Hematopoietic multipotent progenitor cell (in vitro differentiated cells): Measurements from ENCODE around the gene NSUN7. TPM values are rescaled to one million over a fixed set of nuclear protein-coding genes. Genes with fewer than 3 reads are reported as not detected.
"Not testable (repeated sequence)": the region's sequence is repeated elsewhere in the genome, so short reads cannot be mapped to it uniquely, and the experiment has no call there.

ENCODE experiments used
- DNase-seq, 3 donors: peaks; one replicate each; pipeline ENCODE4 v3.0.0-alpha.2; 2011 to 2015; ENCODE audit warnings: low read depth in 2 of 3, low spot score in 2 of 3
- total RNA-seq: library from RNA; depleted of rRNA; stranded (reverse); fragments of >200 nt; gene quantifications from one replicate; pipeline ENCODE4 v1.2.3, GENCODE V29; 2012

The NSUN7 gene
- total RNA-seq, 1 donor, result 3.2 TPM

DNA sequence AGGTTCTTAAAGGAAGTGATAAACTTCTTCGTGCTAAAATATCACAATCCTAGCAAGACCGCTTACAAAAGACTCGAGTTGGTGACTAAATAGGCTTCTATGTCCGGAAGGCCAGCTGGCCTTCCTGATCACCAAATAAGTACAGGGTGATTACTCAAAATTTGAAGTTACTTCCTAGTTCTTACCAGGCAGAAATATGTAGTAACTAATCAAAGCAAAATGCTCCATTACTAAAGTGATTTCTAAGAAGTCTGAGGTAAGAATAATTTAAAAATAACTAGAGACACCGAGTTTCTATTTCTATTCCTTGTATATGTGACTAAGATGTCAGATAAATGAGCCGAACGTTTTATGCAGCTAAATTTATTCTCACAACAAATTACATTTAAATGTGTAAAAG is 62.2 kb downstream of the NSUN7 start:
- no peak for DNase-seq

DNA sequence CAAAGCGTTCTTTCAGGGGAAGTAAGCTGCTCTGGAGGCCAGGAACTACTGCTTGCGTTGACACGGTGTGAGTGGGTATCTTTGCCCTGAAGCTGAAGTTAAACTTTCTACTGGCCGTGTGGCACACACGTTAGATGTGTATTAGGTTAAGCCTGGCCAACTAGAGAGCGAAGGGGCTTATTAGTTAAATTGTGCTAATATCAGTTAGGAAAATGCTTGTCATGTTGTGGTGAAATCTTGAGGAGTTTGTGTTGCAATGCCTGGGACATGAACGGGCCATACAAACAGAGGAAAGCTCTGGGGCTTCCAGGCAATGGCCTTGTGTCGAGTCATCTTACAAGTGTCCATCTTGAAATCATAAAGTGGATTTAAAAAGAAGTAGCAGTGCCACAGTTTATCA is 62.6 kb downstream of the NSUN7 start:
- DNase-seq, result no peak

- no peak for DNase-seq
Observed at GRCh38 chr4:40812856-40813255, 63.1 kb downstream of the NSUN7 start.

GRCh38 chr4:40817157-40817556 is 67.4 kb downstream of the NSUN7 start:
- not testable (repeated sequence) for DNase-seq

DNA sequence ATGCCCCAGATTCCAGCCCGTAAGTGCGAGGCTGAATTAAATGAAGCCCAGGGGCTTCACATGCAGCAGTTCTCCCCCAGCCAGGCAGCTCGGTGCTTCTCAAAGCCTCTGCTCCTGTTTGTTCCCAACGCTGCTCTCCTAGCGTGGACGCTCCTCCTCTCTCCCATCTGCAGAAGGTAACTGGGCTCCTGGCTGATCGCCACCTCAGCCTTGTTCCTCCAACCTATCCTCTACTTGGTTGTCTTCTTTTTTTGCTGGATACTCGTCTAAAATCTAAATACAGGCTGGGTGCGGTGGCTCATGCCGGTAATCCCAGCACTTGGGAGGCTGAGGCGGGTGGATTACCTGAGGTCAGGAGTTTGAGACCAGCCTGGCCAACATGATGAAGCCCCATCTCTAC is 70.3 kb downstream of the NSUN7 start:
- no peak for DNase-seq

GRCh38 chr4:40822420-40823166 is 72.8 kb downstream of the NSUN7 start:
- DNase-seq, result no peak

DNA sequence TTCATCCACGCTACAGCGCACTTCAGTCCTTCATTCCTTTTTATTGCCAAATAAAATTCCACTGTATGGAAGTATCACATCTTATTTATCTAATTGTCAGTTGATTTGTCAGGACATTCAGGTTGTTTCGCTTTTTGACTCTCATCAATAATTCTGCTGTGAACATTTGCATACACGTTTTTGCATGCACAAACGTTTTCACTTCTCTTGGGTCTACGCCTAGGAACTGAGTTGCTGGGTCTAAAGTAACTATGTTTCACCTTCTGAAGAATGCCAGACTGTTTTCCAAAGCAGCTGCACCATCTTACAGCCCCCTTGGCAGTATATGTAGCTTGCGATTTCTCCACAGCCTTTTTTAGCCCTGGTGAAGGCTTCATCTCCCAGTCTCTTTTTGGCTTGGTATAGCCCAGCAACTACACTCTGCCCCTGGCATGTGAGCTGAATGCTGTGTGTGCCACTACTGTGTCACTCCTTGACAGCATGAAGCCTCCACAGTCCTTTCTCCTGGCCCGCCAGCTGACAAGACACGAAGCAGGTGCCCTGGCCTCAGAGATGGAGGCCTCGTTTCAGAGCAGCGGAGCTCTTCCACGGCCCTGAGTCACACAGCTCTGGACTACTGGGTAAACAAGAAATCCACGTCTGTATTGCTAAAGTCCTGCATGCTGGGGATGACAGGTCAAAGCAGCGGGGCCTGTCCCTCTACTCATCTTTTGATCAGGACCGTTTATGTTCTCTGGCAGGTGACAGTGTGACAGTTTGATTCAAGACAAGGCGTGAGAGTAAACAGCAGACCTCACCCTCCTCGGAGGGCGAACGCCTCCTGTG is 75.5 kb downstream of the NSUN7 start:
- DNase-seq, result no peak

- DNase-seq, result no peak
Observed at GRCh38 chr4:40826821-40827220, 77.1 kb downstream of the NSUN7 start.

- DNase-seq, result no peak
Observed at GRCh38 chr4:40827758-40828157, 78.0 kb downstream of the NSUN7 start.

GRCh38 chr4:40828661-40829060 is 78.9 kb downstream of the NSUN7 start:
- DNase-seq, result no peak

DNA sequence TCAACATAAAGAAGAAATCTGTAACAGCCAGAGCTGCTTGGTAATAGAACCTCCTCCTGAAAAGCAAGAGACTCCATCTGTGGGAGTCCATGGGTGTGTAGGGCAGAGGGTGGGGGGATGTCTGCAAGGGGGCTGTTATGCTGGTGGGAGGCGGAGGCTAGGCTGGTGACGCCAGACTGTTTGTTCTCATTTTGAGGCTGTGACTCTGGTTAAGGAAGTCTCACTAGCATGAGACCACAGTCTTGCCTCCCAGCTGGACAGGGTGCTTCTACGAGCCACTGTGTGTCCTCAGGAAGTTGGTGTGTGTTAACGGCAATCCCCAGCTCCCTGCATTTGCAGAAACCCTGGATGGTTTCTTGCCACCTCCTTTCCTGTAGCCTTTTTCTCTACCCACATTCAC is 79.8 kb downstream of the NSUN7 start:
- peak in 1 of 3 donors; percentile 19 for DNase-seq

DNA sequence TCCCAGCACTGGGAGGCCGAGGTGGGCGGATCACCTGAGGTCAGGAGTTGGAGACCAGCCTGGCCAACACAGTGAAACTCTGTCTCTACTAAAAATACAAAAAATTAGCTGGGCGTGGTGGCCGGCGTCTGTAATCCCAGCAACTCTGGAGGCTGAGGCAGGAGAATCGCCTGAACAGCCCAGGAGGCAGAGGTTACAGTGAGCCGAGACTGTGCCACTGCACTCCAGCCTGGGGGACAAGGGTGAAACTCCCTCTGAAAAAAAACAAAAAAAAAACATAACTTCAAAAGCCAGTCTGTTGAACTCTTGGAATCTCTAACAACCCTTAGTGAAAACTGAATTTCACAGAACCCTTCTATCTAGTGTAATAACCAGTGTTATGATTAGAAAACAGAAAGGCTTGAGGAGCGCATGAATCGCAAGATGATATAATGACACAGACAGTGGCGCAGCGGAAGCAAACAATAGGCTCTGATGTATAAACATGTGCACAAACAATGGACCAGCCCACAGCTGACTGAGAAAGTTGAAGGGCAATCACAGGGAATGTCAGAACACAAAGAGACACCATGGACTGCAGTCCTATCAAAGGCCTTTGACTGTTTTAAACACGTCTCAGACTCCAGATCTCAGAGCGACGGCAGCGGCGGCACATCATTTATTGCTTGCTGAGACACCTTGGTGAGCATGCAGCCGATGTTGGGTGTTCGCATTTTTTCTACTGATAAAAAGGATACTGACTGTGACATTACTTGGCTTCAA is 81.6 kb downstream of the NSUN7 start:
- no peak for DNase-seq

DNA sequence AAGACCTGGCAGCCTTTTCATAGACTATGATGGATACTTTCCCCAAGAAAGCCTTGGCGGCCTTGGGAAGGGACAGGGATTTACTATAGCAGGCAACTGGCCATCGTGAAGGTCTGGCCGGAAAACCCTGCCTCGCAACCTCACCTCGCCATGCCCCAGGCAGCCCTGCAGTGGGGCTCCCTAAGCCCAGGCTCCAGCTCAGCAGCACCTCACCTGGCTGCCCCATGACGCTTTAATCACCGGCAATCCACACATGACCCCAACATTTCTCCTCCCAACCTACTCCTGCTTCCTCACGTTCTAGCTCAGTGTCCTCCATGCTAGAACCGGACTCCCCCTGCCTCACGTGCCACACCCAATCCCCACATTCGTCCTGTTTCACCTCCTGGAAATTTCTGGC is 82.4 kb downstream of the NSUN7 start:
- no peak for DNase-seq

DNA sequence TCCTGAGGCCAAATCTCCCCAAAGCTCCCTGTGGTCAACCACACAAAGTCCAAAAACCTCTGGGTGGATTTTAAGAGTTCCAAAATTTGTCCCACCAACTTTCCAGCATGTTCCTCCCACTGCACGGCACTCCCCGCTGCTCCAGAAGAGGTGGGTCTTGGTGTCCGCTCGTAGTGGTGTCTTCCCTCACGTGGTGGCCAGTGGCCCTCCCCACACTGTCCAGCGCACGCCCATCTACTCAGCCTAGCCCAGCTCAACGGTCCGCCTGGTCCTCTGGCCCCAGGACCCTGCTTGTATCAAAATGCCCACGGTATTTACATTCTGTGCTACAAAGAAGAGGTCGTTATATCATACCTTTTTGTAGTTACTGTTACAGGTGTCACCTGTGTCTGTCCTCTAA is 83.5 kb downstream of the NSUN7 start:
- DNase-seq, result no peak

GRCh38 chr4:40837094-40837870 is 87.5 kb downstream of the NSUN7 start:
- no peak for DNase-seq

DNA sequence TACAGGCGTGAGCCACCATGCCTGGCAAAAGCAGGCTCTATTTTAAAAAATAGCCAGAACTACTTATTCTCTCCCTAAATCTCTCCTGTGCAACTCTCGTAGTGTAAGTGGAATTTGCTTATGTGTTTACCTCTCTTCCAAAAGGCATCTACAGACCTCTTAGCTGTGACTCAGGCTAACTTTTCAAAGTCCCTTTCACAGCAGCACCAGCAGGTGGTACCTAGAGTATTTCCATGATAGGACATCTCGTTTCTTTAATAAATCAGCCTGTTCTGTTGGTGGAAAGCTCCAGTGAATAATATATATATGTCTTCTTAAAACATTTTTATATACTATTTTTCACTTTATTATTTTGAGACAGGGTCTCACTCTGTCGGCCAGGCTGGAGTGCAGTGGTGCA is 89.0 kb downstream of the NSUN7 start:
- DNase-seq, result peak in 1 of 3 donors; percentile 15

GRCh38 chr4:40840255-40840984 is 90.7 kb downstream of the NSUN7 start:
- DNase-seq, result no peak

DNA sequence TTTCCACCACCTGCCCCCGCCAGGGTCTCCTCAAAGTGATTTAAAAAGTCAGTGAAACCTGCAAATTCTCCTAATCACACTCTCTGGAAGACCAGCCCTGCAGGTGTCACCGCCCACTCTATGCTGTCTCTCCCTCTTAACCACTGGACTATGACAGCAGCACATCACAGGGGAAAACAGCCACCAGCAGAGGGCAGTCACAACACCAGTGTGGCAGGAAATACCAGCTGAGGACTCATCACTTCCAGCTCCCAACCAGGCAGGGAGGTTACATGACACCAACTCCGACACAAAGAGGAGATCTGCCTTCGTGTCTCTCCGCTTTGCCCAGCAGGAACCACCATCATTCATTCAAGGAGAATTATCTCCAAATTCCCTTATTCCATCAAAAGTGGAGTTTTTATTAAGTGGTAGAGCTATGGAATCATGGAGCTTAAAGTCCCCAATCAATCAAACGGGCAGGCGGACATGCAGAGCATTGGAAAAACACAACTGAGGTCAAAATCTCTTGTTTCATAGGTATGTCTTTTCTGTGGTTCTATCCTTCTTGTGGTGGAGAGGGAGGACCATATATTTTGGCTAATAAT is 91.3 kb downstream of the NSUN7 start:
- DNase-seq, result peak; percentile 14 to 76 (median 64)

DNA sequence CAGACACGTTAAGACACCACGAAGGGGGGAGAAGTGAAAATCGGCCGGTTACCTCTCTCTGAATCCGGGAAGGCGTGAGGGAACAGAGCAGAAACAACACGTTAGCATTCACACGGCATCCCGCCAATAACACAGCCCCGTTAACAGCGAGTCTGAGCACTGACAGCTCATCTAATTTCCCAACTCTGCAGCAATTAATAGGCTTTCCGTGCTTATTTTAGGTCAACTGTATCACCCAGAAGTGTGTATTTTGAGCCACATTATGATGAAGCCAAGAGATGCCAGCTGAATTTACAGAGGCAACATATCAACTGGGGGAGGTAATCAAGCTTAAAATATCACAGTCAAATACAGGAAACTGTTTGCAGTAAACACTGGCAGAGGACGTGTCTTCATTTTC is 92.6 kb downstream of the NSUN7 start:
- no peak for DNase-seq
